ENCODE data around the gene PTPN21. TPM values are rescaled to one million over a fixed set of nuclear protein-coding genes. Genes with fewer than 3 reads are reported as not detected.

Gene PTPN21
- total RNA-seq, 1 donor from 2014 or later: 0.31 TPM

DNA sequence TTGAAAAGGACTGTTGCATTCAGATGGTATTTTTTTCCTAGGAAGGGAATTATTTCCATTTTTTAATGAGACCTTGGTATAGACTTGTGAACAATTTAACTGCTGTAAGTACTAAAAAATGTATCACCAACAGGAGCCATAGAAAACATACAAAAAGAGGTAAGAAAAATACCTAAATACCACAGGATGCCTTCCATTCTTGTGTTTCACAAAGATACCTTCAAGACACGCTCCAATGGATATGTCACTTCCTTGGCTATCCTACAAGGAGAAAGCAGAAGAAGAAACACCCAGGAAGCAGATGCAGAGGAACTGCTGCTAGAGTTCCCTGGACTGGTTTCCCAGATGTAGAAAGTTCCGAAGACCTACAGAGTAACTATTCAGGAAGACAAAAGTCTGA, 54.2 kb downstream of the PTPN21 start:
- intact Hi-C loops (cut with micrococcal nuclease): no loop called here
- ATAC-seq (ENCODE audit: low read depth): no peak
- H3K27me3 Mint-ChIP-seq: peaks cover 15% of the 10 kb centered on the region

DNA sequence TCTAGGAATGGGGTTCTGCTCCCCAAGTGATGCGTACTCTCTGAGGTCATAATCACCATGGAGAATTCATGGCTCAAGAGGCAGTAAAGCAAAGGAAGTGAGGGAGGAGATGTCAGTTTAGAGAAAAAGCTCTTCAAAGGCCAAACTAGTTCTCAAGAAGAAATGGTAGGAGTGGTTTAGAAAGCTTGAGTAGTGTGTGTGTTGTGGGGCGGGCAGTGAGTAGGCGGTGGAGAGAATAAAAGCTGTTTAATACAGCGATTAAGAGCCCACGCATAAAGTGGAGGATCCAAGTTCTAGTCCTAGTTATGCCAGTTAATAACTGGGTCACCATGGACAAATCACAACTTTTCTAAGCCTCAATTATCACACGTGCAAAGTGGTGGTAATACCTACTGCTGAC, 55.6 kb downstream of the PTPN21 start:
- no peak overlapping the region for H3K27ac Mint-ChIP-seq
- POLR2A ChIA-PET: no interaction called here
- peaks cover 14% of the 10 kb centered on the region for H3K27me3 Mint-ChIP-seq

More for the DNA sequence above, 54.2 kb downstream of the PTPN21 start:
- DNase-seq: no peak
- Mint-ChIP-seq H3K27ac (no peak overlapping the region), H3K4me1 (no peaks in the 10 kb centered on the region), H3K9me3 (no peaks in the 10 kb centered on the region), H3K36me3 (ENCODE audit: low read depth) (no peaks in the 10 kb centered on the region), H3K4me3 (no peak overlapping the region)
- TF ChIP-seq, protein P1, sequence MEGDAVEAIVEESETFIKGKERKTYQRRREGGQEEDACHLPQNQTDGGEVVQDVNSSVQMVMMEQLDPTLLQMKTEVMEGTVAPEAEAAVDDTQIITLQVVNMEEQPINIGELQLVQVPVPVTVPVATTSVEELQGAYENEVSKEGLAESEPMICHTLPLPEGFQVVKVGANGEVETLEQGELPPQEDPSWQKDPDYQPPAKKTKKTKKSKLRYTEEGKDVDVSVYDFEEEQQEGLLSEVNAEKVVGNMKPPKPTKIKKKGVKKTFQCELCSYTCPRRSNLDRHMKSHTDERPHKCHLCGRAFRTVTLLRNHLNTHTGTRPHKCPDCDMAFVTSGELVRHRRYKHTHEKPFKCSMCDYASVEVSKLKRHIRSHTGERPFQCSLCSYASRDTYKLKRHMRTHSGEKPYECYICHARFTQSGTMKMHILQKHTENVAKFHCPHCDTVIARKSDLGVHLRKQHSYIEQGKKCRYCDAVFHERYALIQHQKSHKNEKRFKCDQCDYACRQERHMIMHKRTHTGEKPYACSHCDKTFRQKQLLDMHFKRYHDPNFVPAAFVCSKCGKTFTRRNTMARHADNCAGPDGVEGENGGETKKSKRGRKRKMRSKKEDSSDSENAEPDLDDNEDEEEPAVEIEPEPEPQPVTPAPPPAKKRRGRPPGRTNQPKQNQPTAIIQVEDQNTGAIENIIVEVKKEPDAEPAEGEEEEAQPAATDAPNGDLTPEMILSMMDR (IDR thresholded peaks at IDR 0.05): no peak
- POLR2A ChIA-PET: no interaction called here
- CTCF ChIA-PET: no interaction called here

DNA sequence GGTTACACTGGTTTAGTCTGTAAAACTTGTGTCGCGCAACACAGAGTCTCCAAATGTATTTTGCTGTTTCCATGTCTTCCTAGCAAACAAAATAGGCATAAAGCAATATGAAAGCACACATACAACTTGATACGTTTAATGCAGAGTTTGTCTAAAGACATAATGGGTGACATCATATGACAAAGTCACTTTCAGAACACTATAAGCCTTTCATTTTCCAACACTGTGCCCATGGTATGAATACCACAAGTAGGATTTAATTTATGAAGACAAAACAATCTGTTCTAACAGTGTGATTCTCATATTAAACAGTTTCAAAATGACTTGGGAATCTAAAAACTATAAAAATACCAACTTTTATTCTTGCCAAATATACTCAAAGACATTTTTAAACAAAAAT, 58.4 kb downstream of the PTPN21 start:
- no peak overlapping the region for H3K27ac Mint-ChIP-seq
- intact Hi-C loops (cut with micrococcal nuclease): loop anchor here (10.0 kb wide), 1 partner anchor 312 kb away; no protein-coding TSS in a partner anchor
- CTCF ChIA-PET: no interaction called here

More for the DNA sequence above, 55.6 kb downstream of the PTPN21 start:
- TF ChIP-seq, protein P1 (IDR thresholded peaks at IDR 0.05): no peak
- Mint-ChIP-seq H3K9me3 (no peaks in the 10 kb centered on the region), H3K36me3 (ENCODE audit: low read depth) (no peaks in the 10 kb centered on the region), H3K4me1 (no peaks in the 10 kb centered on the region), H3K4me3 (no peak overlapping the region)
- ATAC-seq (ENCODE audit: low read depth) (no peak), DNase-seq (no peak)
- intact Hi-C loops (cut with micrococcal nuclease): loop anchor here (10.0 kb wide), 1 partner anchor 314 kb away; no protein-coding TSS in a partner anchor
- CTCF ChIA-PET: no interaction called here

DNA sequence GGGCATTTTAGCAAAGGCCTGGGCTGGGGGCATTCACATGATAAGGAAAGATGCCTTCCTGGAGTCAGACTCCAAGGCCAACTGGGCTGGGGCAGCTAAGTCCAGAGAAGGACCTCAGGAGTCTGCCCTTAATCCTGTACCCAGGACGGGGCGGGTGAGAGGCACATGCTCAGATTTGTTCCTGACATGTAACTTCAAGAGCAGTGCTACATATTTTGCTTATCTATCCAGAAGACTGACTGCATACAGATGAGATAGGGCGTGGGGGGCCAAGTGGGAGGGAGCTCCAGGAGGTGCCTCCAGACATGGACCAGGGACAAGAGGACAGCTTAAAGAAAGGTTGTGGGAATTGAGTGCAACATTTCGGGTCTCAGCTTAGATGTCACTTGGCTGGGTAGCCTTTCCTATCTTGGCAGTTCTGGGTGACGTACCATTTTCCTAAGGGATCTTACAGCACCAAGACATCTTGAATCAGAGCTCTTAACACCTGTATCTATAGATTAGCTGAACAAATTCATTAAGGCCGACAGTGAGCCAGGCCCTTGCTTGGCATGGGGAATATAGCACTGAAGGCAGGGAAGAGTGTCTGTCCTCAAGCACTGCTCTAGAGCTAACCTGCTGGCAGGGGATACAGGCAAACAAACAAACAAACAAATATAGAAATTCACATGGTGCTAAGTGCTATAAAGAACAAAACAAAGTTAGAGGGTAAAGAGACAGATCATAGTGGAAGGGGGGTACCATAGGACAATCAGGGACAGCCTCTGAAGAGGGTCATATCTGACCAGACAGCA, 61.2 kb downstream of the PTPN21 start:
- intact Hi-C loops (cut with micrococcal nuclease): loop anchor here (5.0 to 10.0 kb wide), 4 partner anchors 69 to 546 kb away; partner anchors contain the start of genes EML5 and ZC3H14
- ChIA-PET CTCF (interaction anchor here (0.8 to 1.5 kb wide), 3 partner anchors 10 to 299 kb away, joined by 3 read pairs; partner anchors contain the start of gene EML5), POLR2A (no interaction called here)
- DNase-seq (no peak), ATAC-seq (ENCODE audit: low read depth) (no peak)
- no peak overlapping the region for H3K27ac Mint-ChIP-seq
- peaks cover 2% of the 10 kb centered on the region for H3K27me3 Mint-ChIP-seq
- H3K4me3 Mint-ChIP-seq: no peak overlapping the region
- H3K36me3 Mint-ChIP-seq (ENCODE audit: low read depth): no peaks in the 10 kb centered on the region
- H3K4me1 Mint-ChIP-seq: peaks cover 2% of the 10 kb centered on the region
- TF ChIP-seq, protein P1 (IDR thresholded peaks at IDR 0.05): no peak
- no peaks in the 10 kb centered on the region for H3K9me3 Mint-ChIP-seq

More for the DNA sequence above, 58.4 kb downstream of the PTPN21 start:
- Mint-ChIP-seq H3K4me1 (peaks cover 2% of the 10 kb centered on the region), H3K36me3 (ENCODE audit: low read depth) (no peaks in the 10 kb centered on the region), H3K4me3 (no peak overlapping the region), H3K27me3 (peaks cover 7% of the 10 kb centered on the region), H3K9me3 (no peaks in the 10 kb centered on the region)
- TF ChIP-seq, protein P1 (IDR thresholded peaks at IDR 0.05): no peak
- POLR2A ChIA-PET: no interaction called here
- ATAC-seq (ENCODE audit: low read depth): no peak
- DNase-seq: no peak

Measured in activated B cell treated with CpG ODN at 0.5 μM for 24 hours (primary cell).